Keratinocyte (primary cell): ENCODE results near the gene PLAAT4. TPM values are rescaled to one million over a fixed set of nuclear protein-coding genes. Genes with fewer than 3 reads are reported as not detected.
"Not testable (repeated sequence)": the region's sequence is repeated elsewhere in the genome, so short reads cannot be mapped to it uniquely, and the experiment has no call there.

Source experiments
- DNase-seq: peaks from one replicate; pipeline ENCODE4 v3.0.0-alpha.2; 2011; ENCODE audit warnings: low read depth, missing footprints, low spot score
- FAIRE-seq: peaks from 2 replicates; lab custom pipeline; 2011; peaks lifted over from hg19 to GRCh38; lab: Jason Lieb, UNC
- H2AFZ ChIP-seq: 2 replicates; pipeline ENCODE4 v1.6.0; 2012; ENCODE audit warnings: low read length, control low read depth, inconsistent platforms; ENCODE audit not compliant: control insufficient read depth
- H3K27ac ChIP-seq: 2 replicates; pipeline ENCODE4 v1.5.1; 2011; ENCODE audit warnings: low read length; ENCODE audit not compliant: control insufficient read depth, insufficient read depth
- H3K27me3 ChIP-seq: 3 replicates; pipeline ENCODE4 v1.6.0; 2011; ENCODE audit warnings: low read length; ENCODE audit not compliant: control insufficient read depth, insufficient read depth; ENCODE audit errors: extremely low read depth
- H3K36me3 ChIP-seq, 2 experiments: 2 replicates in 1 of 2; 3 replicates in 1 of 2; pipeline ENCODE4 v1.5.1; 2011; ENCODE audit warnings: low read length in 2 of 2, mild to moderate bottlenecking in 1 of 2; ENCODE audit not compliant: control insufficient read depth in 2 of 2, insufficient read depth in 2 of 2; ENCODE audit errors: extremely low read depth in 1 of 2
- H3K4me1 ChIP-seq: 3 replicates; pipeline ENCODE4 v1.5.1; 2011; ENCODE audit warnings: low read length; ENCODE audit not compliant: control insufficient read depth, insufficient read depth; ENCODE audit errors: extremely low read depth
- H3K4me2 ChIP-seq: 3 replicates; pipeline ENCODE4 v1.6.0; 2011; ENCODE audit warnings: low read depth, low read length; ENCODE audit not compliant: control insufficient read depth, insufficient read depth; ENCODE audit errors: extremely low read depth
- H3K4me3 ChIP-seq, 3 experiments: fragments of 200-600 bp in 1 of 3; sonication (generic) in 1 of 3; 2 replicates in 2 of 3; 3 replicates in 1 of 3; pipeline ENCODE4 v1.5.1; 2011 to 2016; ENCODE audit warnings: low read length in 3 of 3, mild to moderate bottlenecking in 3 of 3, control low read depth in 2 of 3, inconsistent platforms in 1 of 3, low read depth in 1 of 3, mixed read lengths in 1 of 3, mixed run types in 1 of 3, moderate library complexity in 1 of 3; ENCODE audit not compliant: control insufficient read depth in 2 of 3, insufficient read depth in 2 of 3; ENCODE audit errors: extremely low read depth in 1 of 3
- H3K79me2 ChIP-seq: 2 replicates; pipeline ENCODE4 v1.6.0; 2012; ENCODE audit warnings: low read length; ENCODE audit not compliant: control insufficient read depth, insufficient read depth
- H3K9ac ChIP-seq: 3 replicates; pipeline ENCODE4 v1.6.0; 2011; ENCODE audit warnings: low read length; ENCODE audit not compliant: control insufficient read depth, insufficient read depth; ENCODE audit errors: extremely low read depth
- H3K9me1 ChIP-seq: 3 replicates; pipeline ENCODE4 v1.6.0; 2011; ENCODE audit warnings: low read length; ENCODE audit not compliant: control insufficient read depth, insufficient read depth; ENCODE audit errors: extremely low read depth
- H3K9me3 ChIP-seq: 2 replicates; pipeline ENCODE4 v1.5.1; 2012; ENCODE audit warnings: low read depth, low read length; ENCODE audit not compliant: control insufficient read depth
- H4K20me1 ChIP-seq: 3 replicates; pipeline ENCODE4 v1.6.0; 2011; ENCODE audit warnings: low read length; ENCODE audit not compliant: control insufficient read depth, insufficient read depth; ENCODE audit errors: extremely low read depth
- CTCF ChIP-seq, 3 experiments: IDR thresholded peaks in 1 of 3; conservative IDR thresholded peaks in 1 of 3; optimal IDR thresholded peaks in 1 of 3; 2 replicates in 2 of 3; 3 replicates in 1 of 3; pipeline versions ENCODE3 to v1.5.1; 2011; ENCODE audit warnings: low read length in 3 of 3, mild to moderate bottlenecking in 3 of 3, moderate library complexity in 2 of 3, control low read depth in 1 of 3, inconsistent platforms in 1 of 3; ENCODE audit not compliant: insufficient read depth in 2 of 3; ENCODE audit errors: extremely low read depth in 1 of 3
- EZH2 ChIP-seq: IDR thresholded peaks from one replicate; pipeline ENCODE4 v1.6.1; 2012; ENCODE audit warnings: inconsistent platforms, mild to moderate bottlenecking, low read length, moderate library complexity
- dilution Hi-C: fragments of 300-500 bp; cut with MboI; formaldehyde crosslinking; loops from one replicate; pipeline ENCODE4 v1.7.0; 2020; ENCODE audit warnings: low sequenced_read_pairs; ENCODE audit not compliant: extremely low pct_ligation_motif_present
- polyA plus RNA-seq, 5 experiments: library from polyadenylated mRNA; depleted of rRNA in 3 of 5; stranded (reverse) in 3 of 5; stranded (forward) in 1 of 5; unstranded in 1 of 5; fragments of >200 nt; gene quantifications; 1 replicate in 1 of 5; 2 replicates in 3 of 5; 3 replicates in 1 of 5; pipeline versions ENCODE4 v1.2.1 to v1.2.3, GENCODE V29; 2011 to 2012; ENCODE audit warnings: missing spikeins in 2 of 5, low read depth in 1 of 5, low replicate concordance in 1 of 5

Gene PLAAT4
- polyA plus RNA-seq, 1 donor (not counting 4 experiments of a cell fraction or from before 2014, with no cell fraction given): 2.0 TPM

GRCh38 chr11:63548178-63548577 lies 11.6 kb downstream of the PLAAT4 start:
- Histone ChIP-seq H3K9ac (no peak overlapping the region), H2AFZ (no peak overlapping the region), H3K27ac (no peak overlapping the region), H3K79me2 (no peaks in the 10 kb centered on the region), H3K27me3 (no peaks in the 10 kb centered on the region), H3K4me3 (no peak overlapping the region), H3K4me2 (no peak overlapping the region), H3K36me3 (no peaks in the 10 kb centered on the region), H4K20me1 (no peaks in the 10 kb centered on the region), H3K9me3 (no peaks in the 10 kb centered on the region), H3K4me1 (no peaks in the 10 kb centered on the region), H3K9me1 (no peaks in the 10 kb centered on the region)
- dilution Hi-C loops: no loop called here
- TF ChIP-seq CTCF (optimal IDR thresholded peaks at IDR 0.05 in 1 of 3, IDR thresholded peaks at IDR 0.05 in 1 of 3, conservative IDR thresholded peaks at IDR 0.05 in 1 of 3; ENCODE audit: extremely low read depth in 1 of 3, insufficient read depth in 2 of 3, low read length in 3 of 3) (no peak), EZH2 (no peak)
- DNase-seq: no peak
- FAIRE-seq: no peak

DNA sequence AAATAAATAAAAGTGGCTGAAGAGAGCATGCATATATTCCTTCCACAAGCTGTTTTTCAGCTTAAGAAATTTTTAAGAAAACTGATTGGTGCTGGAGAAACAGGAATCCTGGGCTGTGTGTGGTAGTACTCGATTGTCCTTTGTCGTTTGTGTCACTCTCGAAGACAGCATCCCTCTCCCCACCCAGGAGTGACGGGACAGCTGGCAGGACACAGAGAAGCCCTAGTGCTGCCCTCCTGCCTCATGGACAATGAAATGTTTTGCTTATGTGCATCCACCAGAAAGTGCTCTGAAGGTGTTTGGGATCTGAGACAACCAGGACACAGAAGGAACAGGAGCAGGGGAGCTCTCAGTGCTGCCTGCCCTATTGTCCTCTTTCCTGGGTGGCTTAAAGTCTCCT lies 12.8 kb downstream of the PLAAT4 start:
- dilution Hi-C loops: no loop called here
- TF ChIP-seq CTCF (optimal IDR thresholded peaks at IDR 0.05 in 1 of 3, IDR thresholded peaks at IDR 0.05 in 1 of 3, conservative IDR thresholded peaks at IDR 0.05 in 1 of 3; ENCODE audit: extremely low read depth in 1 of 3, insufficient read depth in 2 of 3, low read length in 3 of 3) (no peak), EZH2 (no peak)

DNA sequence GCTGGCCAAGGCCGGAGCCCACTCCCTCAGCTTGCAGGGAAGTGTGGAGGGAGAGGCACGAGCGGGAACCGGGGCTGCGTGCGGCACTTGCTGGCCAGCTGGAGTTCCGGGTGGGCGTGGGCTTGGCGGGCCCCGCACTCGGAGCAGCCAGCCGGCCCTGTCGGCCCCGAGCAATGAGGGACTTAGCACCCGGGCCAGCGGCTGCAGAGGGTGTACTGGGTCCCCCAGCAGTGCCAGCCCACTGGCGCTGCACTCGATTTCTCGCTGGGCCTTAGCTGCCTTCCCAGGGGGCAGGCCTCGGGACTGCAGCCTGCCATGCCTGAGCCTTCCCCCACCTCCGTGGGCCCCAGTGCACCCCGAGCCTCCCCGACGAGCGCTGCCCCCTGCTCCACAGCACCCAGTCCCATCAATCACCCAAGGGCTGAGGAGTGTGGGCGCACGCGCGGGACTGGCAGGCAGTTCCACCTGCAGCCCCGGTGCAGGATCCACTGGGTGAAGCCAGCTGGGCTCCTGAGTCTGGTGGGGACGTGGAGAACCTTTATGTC lies 13.6 kb downstream of the PLAAT4 start:
- H3K27me3 ChIP-seq, H4K20me1 ChIP-seq, H3K27ac ChIP-seq, FAIRE-seq, dilution Hi-C loops, H3K4me2 ChIP-seq, H3K4me1 ChIP-seq, H3K9ac ChIP-seq, DNase-seq, H3K4me3 ChIP-seq, H3K36me3 ChIP-seq, H3K9me1 ChIP-seq, H3K9me3 ChIP-seq, H3K79me2 ChIP-seq, H2AFZ ChIP-seq: not testable (repeated sequence)

More for the DNA sequence above, 12.8 kb downstream of the PLAAT4 start:
- Histone ChIP-seq H3K4me1 (peaks cover 2% of the 10 kb centered on the region), H2AFZ (no peak overlapping the region), H3K4me2 (no peak overlapping the region), H3K27me3 (no peaks in the 10 kb centered on the region), H3K27ac (no peak overlapping the region), H3K9ac (no peak overlapping the region), H3K9me1 (no peaks in the 10 kb centered on the region), H3K4me3 (no peak overlapping the region), H4K20me1 (no peaks in the 10 kb centered on the region), H3K36me3 (no peaks in the 10 kb centered on the region), H3K79me2 (no peaks in the 10 kb centered on the region), H3K9me3 (no peaks in the 10 kb centered on the region)
- no peak for FAIRE-seq
- DNase-seq: no peak
